GM12873 (cell line): ENCODE data around the gene ZNF264.

Experiments used
- CTCF ChIP-seq: IDR thresholded peaks from 2 replicates; pipeline ENCODE4 v1.5.1; 2012; ENCODE audit warnings: low read depth, mild to moderate bottlenecking, moderate library complexity, low read length, control low read depth; ENCODE audit not compliant: insufficient read depth; ENCODE audit errors: missing control alignments

The ZNF264 gene

GRCh38 chr19:57233207-57233606 is 41.9 kb downstream of the ZNF264 start:
- TF ChIP-seq CTCF, result no peak

- TF ChIP-seq CTCF, result no peak
Measured at GRCh38 chr19:57239982-57240310, 48.6 kb downstream of the ZNF264 start.

- TF ChIP-seq CTCF, result no peak
Measured at GRCh38 chr19:57240311-57241090, 49.2 kb downstream of the ZNF264 start, which contains the start of gene ZNF805. ZNF805 (plus strand) TSS chr19:57240632; CDS start chr19:57240892, 260 bp downstream.

- TF ChIP-seq CTCF, result no peak
Measured at GRCh38 chr19:57241176-57241575, 49.9 kb downstream of the ZNF264 start.

GRCh38 chr19:57242821-57243220 is 51.5 kb downstream of the ZNF264 start:
- no peak for TF ChIP-seq CTCF

- TF ChIP-seq CTCF, result no peak
Measured at GRCh38 chr19:57244513-57244912, 53.2 kb downstream of the ZNF264 start.

- TF ChIP-seq CTCF, result no peak
Measured at GRCh38 chr19:57245066-57245465, 53.8 kb downstream of the ZNF264 start.
